H1 (cell line): ENCODE measurements around the gene EPHB1. TPM values are rescaled to one million over a fixed set of nuclear protein-coding genes. Genes with fewer than 3 reads are reported as not detected.

Source experiments
- CTCF ChIA-PET: fragments of 300-600 bp; sonication (Branson Sonifier 250); formaldehyde crosslinking; loops from one replicate; lab custom pipeline; 2021; ENCODE audit not compliant: partially characterized antibody; lab: Charles Lee
- POLR2A ChIA-PET: fragments of 300-600 bp; sonication (Branson Sonifier 250); formaldehyde crosslinking; loops from one replicate; lab custom pipeline; 2021; ENCODE audit warnings: inconsistent platforms; ENCODE audit not compliant: partially characterized antibody; lab: Charles Lee
- DNase-seq, 2 experiments: peaks; one replicate each; pipeline versions ENCODE4 v3.0.0 to v3.0.0-alpha.2; 2010 to 2022; ENCODE audit warnings: low spot score in 2 of 2, low read depth in 1 of 2, mixed read lengths in 1 of 2
- FAIRE-seq: peaks from 2 replicates; lab custom pipeline; 2011; peaks lifted over from hg19 to GRCh38; lab: Jason Lieb, UNC
- H2AFZ ChIP-seq: 2 replicates; pipeline ENCODE4 v1.8.1; 2012; ENCODE audit warnings: low read length, inconsistent platforms
- H2AK5ac ChIP-seq: 2 replicates; pipeline ENCODE4 v1.6.1; 2013; ENCODE audit warnings: low read depth, low read length
- H2BK120ac ChIP-seq: replicated peaks from 2 replicates; pipeline ENCODE3; 2013; ENCODE audit warnings: low read depth, low read length, inconsistent platforms
- H2BK12ac ChIP-seq: 2 replicates; pipeline ENCODE4 v1.6.1; 2013; ENCODE audit warnings: low read depth, low read length
- H2BK15ac ChIP-seq: 2 replicates; pipeline ENCODE4 v1.6.1; 2013; ENCODE audit warnings: low read length
- H2BK20ac ChIP-seq: 2 replicates; pipeline ENCODE4 v1.6.1; 2013; ENCODE audit warnings: low read length
- H2BK5ac ChIP-seq: 2 replicates; pipeline ENCODE4 v1.6.1; 2013; ENCODE audit warnings: low read depth, low read length
- H3K14ac ChIP-seq: 2 replicates; pipeline ENCODE4 v1.6.1; 2013; ENCODE audit warnings: inconsistent platforms; ENCODE audit not compliant: insufficient read length
- H3K18ac ChIP-seq: 2 replicates; pipeline ENCODE4 v1.6.1; 2013; ENCODE audit warnings: low read length; ENCODE audit errors: extremely low read depth
- H3K23ac ChIP-seq: 2 replicates; pipeline ENCODE4 v1.6.1; 2013; ENCODE audit warnings: inconsistent platforms; ENCODE audit not compliant: insufficient read length
- H3K23me2 ChIP-seq: 2 replicates; pipeline ENCODE4 v1.6.1; 2013; ENCODE audit warnings: low read depth, low read length
- H3K27ac ChIP-seq: 2 replicates; pipeline ENCODE4 v1.6.1; 2011; ENCODE audit warnings: low read depth, low read length, inconsistent platforms
- H3K27me3 ChIP-seq, 4 experiments: replicated peaks in 1 of 4; 1 replicate in 1 of 4; 2 replicates in 3 of 4; pipeline versions ENCODE4 v1.6.1 to v1.8.1; 2011 to 2013; ENCODE audit warnings: low read length in 3 of 4, mild to moderate bottlenecking in 3 of 4, inconsistent platforms in 2 of 4, mixed read lengths in 2 of 4, moderate library complexity in 1 of 4; ENCODE audit not compliant: control insufficient read depth in 3 of 4, insufficient read depth in 3 of 4; ENCODE audit errors: extremely low read depth in 1 of 4
- H3K36me3 ChIP-seq, 4 experiments: 2 replicates each; pipeline versions ENCODE4 v1.6.1 to v1.8.1; 2011 to 2013; ENCODE audit warnings: mild to moderate bottlenecking in 4 of 4, low read length in 3 of 4, moderate library complexity in 2 of 4, control low read depth in 1 of 4, inconsistent platforms in 1 of 4; ENCODE audit not compliant: insufficient read depth in 4 of 4, control insufficient read depth in 2 of 4
- H3K4ac ChIP-seq: replicated peaks from 2 replicates; pipeline ENCODE3; 2013; ENCODE audit warnings: low read length, low read depth, mixed read lengths, inconsistent platforms; ENCODE audit not compliant: insufficient read length
- H3K4me1 ChIP-seq, 4 experiments: replicated peaks in 1 of 4; 1 replicate in 1 of 4; 2 replicates in 3 of 4; pipeline versions ENCODE4 v1.6.1 to v1.8.1; 2011 to 2013; ENCODE audit warnings: low read length in 3 of 4, inconsistent platforms in 2 of 4, mixed read lengths in 1 of 4; ENCODE audit not compliant: insufficient read depth in 4 of 4, control insufficient read depth in 3 of 4
- H3K4me2 ChIP-seq, 2 experiments: 2 replicates each; pipeline versions ENCODE4 v1.6.1 to v1.8.1; 2011 to 2013; ENCODE audit warnings: low read depth in 2 of 2, low read length in 2 of 2, control low read depth in 1 of 2, inconsistent platforms in 1 of 2, mild to moderate bottlenecking in 1 of 2; ENCODE audit not compliant: insufficient read depth in 1 of 2
- H3K4me3 ChIP-seq, 4 experiments: fragments of 200-600, 300-600 bp in 1 of 4; sonication (generic), shearing (Covaris generic), sonication (Bioruptor Twin) in 1 of 4; 2 replicates each; pipeline versions ENCODE4 v1.5.1 to v1.8.1; 2011 to 2016; ENCODE audit warnings: low read length in 4 of 4, low read depth in 3 of 4, control low read depth in 2 of 4, inconsistent platforms in 2 of 4, mild to moderate bottlenecking in 2 of 4, mixed read lengths in 1 of 4, moderate library complexity in 1 of 4; ENCODE audit not compliant: insufficient read depth in 2 of 4; ENCODE audit errors: extremely low read depth in 1 of 4
- H3K56ac ChIP-seq: replicated peaks from 2 replicates; pipeline ENCODE3; 2013; ENCODE audit warnings: low read depth, mild to moderate bottlenecking, mixed read lengths, low read length, inconsistent platforms; ENCODE audit not compliant: insufficient read length
- H3K79me1 ChIP-seq: 2 replicates; pipeline ENCODE4 v1.6.1; 2013; ENCODE audit warnings: low read depth, low read length, control low read depth
- H3K79me2 ChIP-seq, 2 experiments: 2 replicates each; pipeline versions ENCODE4 v1.6.1 to v1.8.1; 2012 to 2013; ENCODE audit warnings: low read length in 2 of 2, mild to moderate bottlenecking in 2 of 2, inconsistent platforms in 1 of 2; ENCODE audit not compliant: insufficient read depth in 2 of 2, control insufficient read depth in 1 of 2
- H3K9ac ChIP-seq, 4 experiments: replicated peaks in 1 of 4; 1 replicate in 1 of 4; 2 replicates in 3 of 4; pipeline versions ENCODE4 v1.6.1 to v1.8.1; 2011 to 2013; ENCODE audit warnings: low read depth in 3 of 4, low read length in 3 of 4, control low read depth in 2 of 4, mild to moderate bottlenecking in 2 of 4, moderate library complexity in 2 of 4, inconsistent platforms in 1 of 4; ENCODE audit errors: extremely low read depth in 1 of 4
- H3K9me3 ChIP-seq, 2 experiments: 2 replicates each; pipeline versions ENCODE4 v1.6.1 to v1.8.1; 2012 to 2013; ENCODE audit warnings: mild to moderate bottlenecking in 2 of 2, moderate library complexity in 2 of 2, control low read depth in 1 of 2, inconsistent platforms in 1 of 2, low read depth in 1 of 2, low read length in 1 of 2, mixed read lengths in 1 of 2; ENCODE audit not compliant: insufficient read depth in 2 of 2
- H4K20me1 ChIP-seq, 2 experiments: replicated peaks in 1 of 2; 2 replicates each; pipeline versions ENCODE3 to v1.8.1; 2011 to 2013; ENCODE audit warnings: inconsistent platforms in 2 of 2, low read length in 2 of 2, mild to moderate bottlenecking in 1 of 2; ENCODE audit not compliant: insufficient read depth in 2 of 2, control insufficient read depth in 1 of 2
- H4K5ac ChIP-seq: 2 replicates; pipeline ENCODE4 v1.6.1; 2013; ENCODE audit warnings: low read length, low read depth, mixed read lengths, inconsistent platforms; ENCODE audit not compliant: insufficient read length
- H4K8ac ChIP-seq: 2 replicates; pipeline ENCODE4 v1.8.0; 2013; ENCODE audit warnings: mild to moderate bottlenecking, moderate library complexity, low read length, inconsistent platforms; ENCODE audit not compliant: insufficient read depth; ENCODE audit errors: extremely low read depth
- H4K91ac ChIP-seq: replicated peaks from 2 replicates; pipeline ENCODE3; 2013; ENCODE audit warnings: low read length, mixed read lengths, inconsistent platforms; ENCODE audit not compliant: insufficient read length
- BCL11A ChIP-seq, 2 experiments: IDR thresholded peaks; one replicate each; pipeline ENCODE4 v1.6.1; 2011; ENCODE audit warnings: low read depth in 2 of 2, low read length in 2 of 2, mild to moderate bottlenecking in 2 of 2
- CHD2 ChIP-seq: IDR thresholded peaks from 2 replicates; pipeline ENCODE4 v1.6.1; 2012; ENCODE audit warnings: low read length, improper control_type of control experiment
- EGR1 ChIP-seq: IDR thresholded peaks from 2 replicates; pipeline ENCODE4 v1.6.1; 2011; ENCODE audit warnings: low read depth, low read length, borderline replicate concordance
- GTF2F1 ChIP-seq: IDR thresholded peaks from 2 replicates; pipeline ENCODE4 v1.6.1; 2012; ENCODE audit warnings: low read depth, low read length, improper control_type of control experiment, borderline replicate concordance
- MAX ChIP-seq: IDR thresholded peaks from 2 replicates; pipeline ENCODE4 v1.6.1; 2012; ENCODE audit warnings: inconsistent platforms
- NANOG ChIP-seq: IDR thresholded peaks from 2 replicates; pipeline ENCODE4 v1.6.1; 2011; ENCODE audit warnings: low read length, low read depth, mild to moderate bottlenecking, inconsistent platforms; ENCODE audit not compliant: insufficient read depth, poor library complexity, severe bottlenecking
- RBBP5 ChIP-seq: IDR thresholded peaks from 2 replicates; pipeline ENCODE4 v1.7.1; 2012; ENCODE audit warnings: low read depth, mild to moderate bottlenecking, inconsistent platforms, low read length, moderate library complexity, borderline replicate concordance
- RNF2 ChIP-seq: fragments of 200-900, 300-1000 bp; sonication (generic); IDR thresholded peaks from 2 replicates; pipeline ENCODE4 v1.7.1; 2016; ENCODE audit warnings: borderline replicate concordance, low read depth, mild to moderate bottlenecking, antibody characterized with exemption, low read length; ENCODE audit not compliant: poor library complexity, severe bottlenecking; ENCODE audit errors: missing control alignments
- SUZ12 ChIP-seq: fragments of 200-600 bp; sonication (generic); IDR thresholded peaks from 2 replicates; pipeline ENCODE4 v1.6.1; 2012; ENCODE audit warnings: mild to moderate bottlenecking, inconsistent platforms, low read length, moderate library complexity, mixed read lengths
- TAF1 ChIP-seq: IDR thresholded peaks from 2 replicates; pipeline ENCODE4 v1.6.1; 2011; ENCODE audit warnings: mild to moderate bottlenecking, low read depth, low read length
- TEAD4 ChIP-seq: IDR thresholded peaks from 2 replicates; pipeline ENCODE4 v1.6.1; 2012; ENCODE audit warnings: low read depth, low read length, inconsistent platforms, mixed read lengths
- USF2 ChIP-seq: IDR thresholded peaks from 2 replicates; pipeline ENCODE4 v1.6.1; 2011; ENCODE audit warnings: low read length, improper control_type of control experiment
- WGBS, 2 experiments: shearing (Covaris generic) in 1 of 2; methylation state at CpG; one replicate each; pipeline versions ENCODE4 v1.1.6 to v1.1.7; 2013 to 2015; ENCODE audit warnings: low lambda C conversion rate in 2 of 2, mixed read lengths in 2 of 2, inconsistent platforms in 1 of 2, low coverage in 1 of 2, missing lambda C conversion rate in 1 of 2; ENCODE audit not compliant: insufficient replicate concordance in 2 of 2, insufficient coverage in 1 of 2, insufficient read length in 1 of 2; ENCODE audit errors: extremely low coverage in 1 of 2, missing lambda C conversion rate in 1 of 2; 5-methylcytosine and 5-hydroxymethylcytosine counted together
- polyA plus RNA-seq, 7 experiments: library from polyadenylated mRNA; depleted of rRNA in 3 of 7; stranded (reverse) in 5 of 7; unstranded in 2 of 7; fragments of >200 nt in 5 of 7; fragments of 200-250 nt in 2 of 7; gene quantifications; 1 replicate in 5 of 7; 2 replicates in 1 of 7; 4 replicates in 1 of 7; pipeline versions ENCODE4 v1.2.1 to v1.2.3, GENCODE V29; 2011 to 2013; ENCODE audit warnings: missing spikeins in 2 of 7, mixed read lengths in 2 of 7
- total RNA-seq: library from RNA; stranded (reverse); fragmentation: NEBNext Ultra II Directional; extraction: Animal tissue kit (Norgen Biotek cat#: 25700); gene quantifications from 2 replicates; pipeline ENCODE4 v1.2.1, GENCODE V29; 2021

EPHB1 gene
- total and polyA plus RNA-seq, 2 of the 8 experiments (the other 6 are each of a cell fraction or from before 2014, with no cell fraction given), result 3.5 to 5.9 TPM

DNA sequence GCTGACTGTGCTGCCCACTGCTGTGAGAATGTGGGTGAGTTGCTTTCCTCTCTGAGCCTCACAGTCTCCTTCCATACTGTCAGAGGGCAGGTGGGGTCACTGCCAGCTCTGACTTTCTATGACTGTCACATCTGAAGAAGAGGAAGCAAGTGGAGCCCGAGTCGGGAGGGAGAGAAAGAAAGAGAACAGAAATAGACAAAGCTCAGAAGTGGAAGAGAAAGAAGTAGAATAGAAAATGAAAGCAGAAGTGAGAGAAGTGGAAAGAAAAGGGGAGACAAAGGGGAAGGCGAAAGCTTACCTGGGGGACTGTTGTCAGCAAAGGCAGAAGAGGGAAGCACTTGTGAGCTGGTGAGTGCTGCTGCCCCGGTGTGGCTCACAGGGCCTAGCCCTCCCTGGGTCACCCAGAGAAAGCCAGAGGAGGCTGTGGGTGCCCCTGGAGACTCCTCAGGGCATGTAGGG, 57.9 kb downstream of the EPHB1 start:
- no peak overlapping the region for H4K8ac ChIP-seq
- no peak overlapping the region for H3K14ac ChIP-seq
- H3K9me3 ChIP-seq, result no peaks in the 10 kb centered on the region
- FAIRE-seq (no peak), DNase-seq (no peak)
- no peaks in the 10 kb centered on the region for H3K27me3 ChIP-seq
- H3K79me1 ChIP-seq, result no peaks in the 10 kb centered on the region
- H3K23ac ChIP-seq, result no peak overlapping the region
- peaks cover 1% of the 10 kb centered on the region; the same call in 1 of the 2 replicates for H3K23me2 ChIP-seq
- H3K4ac ChIP-seq, result no peak overlapping the region
- no peak overlapping the region for H3K4me2 ChIP-seq
- no peak overlapping the region for H2BK5ac ChIP-seq
- no peak overlapping the region for H3K18ac ChIP-seq
- no peak overlapping the region for H2BK20ac ChIP-seq
- H3K79me2 ChIP-seq, result no peaks in the 10 kb centered on the region
- ChIA-PET POLR2A (interaction anchor here (0.9 kb wide), 1 partner anchor 10 kb away, joined by 3 read pairs; no protein-coding TSS in a partner anchor), CTCF (interaction anchor here (0.8 to 5.9 kb wide), 2 partner anchors 9 to 15 kb away, joined by 3 to 31 read pairs; no protein-coding TSS in a partner anchor)
- H2BK12ac ChIP-seq, result no peak overlapping the region
- WGBS, 2 experiments, result 82% methylated on average over 3 of the region's 4 CpGs; no CpG with 5 or more reads in 1 of the 2 experiments
- H2BK15ac ChIP-seq, result no peak overlapping the region
- no peak overlapping the region for H2BK120ac ChIP-seq
- no peak overlapping the region for H4K91ac ChIP-seq
- no peak overlapping the region for H3K27ac ChIP-seq
- H3K4me3 ChIP-seq, result no peak overlapping the region
- no peaks in the 10 kb centered on the region for H3K36me3 ChIP-seq
- H4K20me1 ChIP-seq, result peaks cover 0 to 2% of the 10 kb centered on the region in 2 experiments
- no peak overlapping the region for H3K9ac ChIP-seq
- H3K4me1 ChIP-seq, result peaks cover 0 to 7% (median 3%) of the 10 kb centered on the region in 4 experiments; a peak in 2 of 7 replicates
- H3K56ac ChIP-seq, result no peak overlapping the region
- no peak overlapping the region for H4K5ac ChIP-seq
- no peak overlapping the region for H2AFZ ChIP-seq
- no peak overlapping the region for H2AK5ac ChIP-seq
- no peak for TF ChIP-seq TEAD4
- TF ChIP-seq RNF2, result no peak
- no peak for TF ChIP-seq BCL11A (IDR thresholded peaks at IDR 0.05; ENCODE audit: low read depth in 2 of 2, low read length in 2 of 2)
- no peak for TF ChIP-seq TAF1
- TF ChIP-seq RBBP5, result no peak
- no peak for TF ChIP-seq NANOG
- no peak for TF ChIP-seq EGR1
- no peak for TF ChIP-seq USF2
- TF ChIP-seq GTF2F1, result no peak
- no peak for TF ChIP-seq SUZ12
- TF ChIP-seq MAX, result no peak
- TF ChIP-seq CHD2, result no peak
